WTC11 (cell line): ENCODE measurements around the gene KLHL29. TPM values are rescaled to one million over a fixed set of nuclear protein-coding genes. Genes with fewer than 3 reads are reported as not detected.

ENCODE experiments used
- ATAC-seq: fragments of 200-7000 bp; cut with Tn5 transposase; 2 replicates; pipeline ENCODE4 v1.10.0; 2021; ENCODE audit warnings: mild to moderate bottlenecking, moderate library complexity
- CTCF ChIA-PET: fragments of 300-600 bp; sonication (Branson Sonifier 250); formaldehyde crosslinking; loops from one replicate; lab custom pipeline; 2021; ENCODE audit warnings: antibody characterized with exemption; lab: Charles Lee
- POLR2A ChIA-PET: fragments of 350-600 bp; sonication (Branson Sonifier 250); formaldehyde crosslinking; loops from one replicate; lab custom pipeline; 2021; ENCODE audit warnings: antibody characterized with exemption; lab: Charles Lee
- DNase-seq: peaks from one replicate; pipeline ENCODE4 v3.0.0; 2021; ENCODE audit warnings: low spot score
- H3K27ac Mint-ChIP-seq: 2 replicates; pipeline ENCODE4 v1.8.0; 2021; ENCODE audit warnings: mixed read lengths
- H3K27me3 Mint-ChIP-seq: 2 replicates; pipeline ENCODE4 v1.8.0; 2021; ENCODE audit warnings: low read depth, mild to moderate bottlenecking, moderate library complexity, mixed read lengths
- H3K36me3 Mint-ChIP-seq: 2 replicates; pipeline ENCODE4 v1.8.0; 2021; ENCODE audit warnings: mixed read lengths
- H3K4me1 Mint-ChIP-seq: 2 replicates; pipeline ENCODE4 v1.8.0; 2022; ENCODE audit warnings: mixed read lengths
- H3K4me3 Mint-ChIP-seq: 2 replicates; pipeline ENCODE4 v1.8.0; 2021; ENCODE audit warnings: mild to moderate bottlenecking, moderate library complexity, mixed read lengths
- H3K9me3 Mint-ChIP-seq: 2 replicates; pipeline ENCODE4 v1.8.0; 2021; ENCODE audit warnings: mixed read lengths
- ESRRA ChIP-seq: sonication (generic); formaldehyde crosslinking; IDR thresholded peaks from 2 replicates; pipeline ENCODE4 v1.8.1; 2022; ENCODE audit warnings: mild to moderate bottlenecking, missing genetic modification reagents, borderline replicate concordance
- IRF1 ChIP-seq: sonication (generic); formaldehyde crosslinking; IDR thresholded peaks from 2 replicates; pipeline ENCODE4 v1.8.0; 2023; ENCODE audit warnings: missing genetic modification reagents
- JUN ChIP-seq: sonication (generic); formaldehyde crosslinking; IDR thresholded peaks from 2 replicates; pipeline ENCODE4 v1.8.0; 2023; ENCODE audit warnings: mild to moderate bottlenecking, missing genetic modification reagents
- MLX ChIP-seq: sonication (generic); formaldehyde crosslinking; IDR thresholded peaks from 2 replicates; pipeline ENCODE4 v1.8.1; 2023; ENCODE audit warnings: mild to moderate bottlenecking, missing genetic modification reagents, moderate library complexity
- MXD4 ChIP-seq: fragments of 250-450 bp; sonication (Bioruptor Pico); IDR thresholded peaks from 2 replicates; pipeline ENCODE4 v1.8.0; 2021; ENCODE audit warnings: mild to moderate bottlenecking, moderate library complexity, borderline replicate concordance
- MYBL2 ChIP-seq: sonication (generic); formaldehyde crosslinking; IDR thresholded peaks from 2 replicates; pipeline ENCODE4 v1.8.1; 2023; ENCODE audit warnings: mild to moderate bottlenecking, moderate library complexity, missing genetic modification reagents
- OVOL2 ChIP-seq: fragments of 250-450 bp; sonication (Bioruptor Pico); IDR thresholded peaks from 2 replicates; pipeline ENCODE4 v1.9.0; 2021; ENCODE audit warnings: mild to moderate bottlenecking, borderline replicate concordance
- SOX15 ChIP-seq: fragments of 250-450 bp; sonication (Bioruptor Pico); IDR thresholded peaks from 2 replicates; pipeline ENCODE4 v1.9.0; 2021; ENCODE audit warnings: mild to moderate bottlenecking
- SP1 ChIP-seq: sonication (generic); formaldehyde crosslinking; conservative IDR thresholded peaks from 2 replicates; pipeline ENCODE4 v1.8.1; 2022; ENCODE audit warnings: missing genetic modification reagents
- ZNF263 ChIP-seq: sonication (generic); formaldehyde crosslinking; IDR thresholded peaks from 2 replicates; pipeline ENCODE4 v1.8.1; 2022; ENCODE audit warnings: low read depth, mild to moderate bottlenecking, moderate library complexity, missing genetic modification reagents
- ZNF416 ChIP-seq: fragments of 250-450 bp; sonication (Bioruptor Pico); IDR thresholded peaks from 2 replicates; pipeline ENCODE4 v1.9.0; 2021; ENCODE audit warnings: mild to moderate bottlenecking, inconsistent platforms
- ZNF423 ChIP-seq: fragments of 250-450 bp; sonication (Bioruptor Pico); IDR thresholded peaks from 2 replicates; pipeline ENCODE4 v2.1.2; 2022; ENCODE audit warnings: mild to moderate bottlenecking, moderate library complexity
- total RNA-seq: library from RNA; stranded (reverse); gene quantifications from 3 replicates; pipeline ENCODE4 v1.2.3, GENCODE V29; 2021
- TF ChIP-seq, protein P1 (sequence below): fragments of 250-450 bp; sonication (Bioruptor Pico); conservative IDR thresholded peaks from 2 replicates; pipeline ENCODE4 v1.9.0; 2021; ENCODE audit warnings: mild to moderate bottlenecking
- TF ChIP-seq, protein P2 (sequence below): sonication (generic); formaldehyde crosslinking; IDR thresholded peaks from 2 replicates; pipeline ENCODE4 v1.8.0; 2022; ENCODE audit warnings: missing genetic modification reagents

The KLHL29 gene
- total RNA-seq, 1 experiment from 2014 or later = 7.1 TPM

- Mint-ChIP-seq H3K4me1 (peaks cover 21% of the 10 kb centered on the region), H3K27me3 (peaks cover 48% of the 10 kb centered on the region), H3K27ac (no peak overlapping the region)
- ChIA-PET POLR2A (no interaction called here), CTCF (no interaction called here)
- no peak for DNase-seq
- TF ChIP-seq SOX15 (CRISPR knock-in tag) (no peak), MLX (CRISPR knock-in tag) (no peak), ESRRA (CRISPR knock-in tag) (no peak), OVOL2 (CRISPR knock-in tag) (no peak), MYBL2 (CRISPR knock-in tag) (no peak)
- TF ChIP-seq, all 79 proteins: peak for 0
- no peaks in the 10 kb centered on the region for H3K36me3 Mint-ChIP-seq
- H3K9me3 Mint-ChIP-seq = no peaks in the 10 kb centered on the region
- H3K4me3 Mint-ChIP-seq = no peak overlapping the region
- no peak for ATAC-seq
These were observed 3.5 kb upstream of the KLHL29 start for GRCh38 chr2:23381485-23381884.

- DNase-seq (no peak), ATAC-seq (no peak)
- peaks cover 58% of the 10 kb centered on the region for H3K27me3 Mint-ChIP-seq
- no peak for TF ChIP-seq ZNF263 (CRISPR knock-in tag)
- no peak for TF ChIP-seq MXD4 (CRISPR knock-in tag)
- TF ChIP-seq IRF1 (CRISPR knock-in tag) = no peak
- TF ChIP-seq, protein P1, sequence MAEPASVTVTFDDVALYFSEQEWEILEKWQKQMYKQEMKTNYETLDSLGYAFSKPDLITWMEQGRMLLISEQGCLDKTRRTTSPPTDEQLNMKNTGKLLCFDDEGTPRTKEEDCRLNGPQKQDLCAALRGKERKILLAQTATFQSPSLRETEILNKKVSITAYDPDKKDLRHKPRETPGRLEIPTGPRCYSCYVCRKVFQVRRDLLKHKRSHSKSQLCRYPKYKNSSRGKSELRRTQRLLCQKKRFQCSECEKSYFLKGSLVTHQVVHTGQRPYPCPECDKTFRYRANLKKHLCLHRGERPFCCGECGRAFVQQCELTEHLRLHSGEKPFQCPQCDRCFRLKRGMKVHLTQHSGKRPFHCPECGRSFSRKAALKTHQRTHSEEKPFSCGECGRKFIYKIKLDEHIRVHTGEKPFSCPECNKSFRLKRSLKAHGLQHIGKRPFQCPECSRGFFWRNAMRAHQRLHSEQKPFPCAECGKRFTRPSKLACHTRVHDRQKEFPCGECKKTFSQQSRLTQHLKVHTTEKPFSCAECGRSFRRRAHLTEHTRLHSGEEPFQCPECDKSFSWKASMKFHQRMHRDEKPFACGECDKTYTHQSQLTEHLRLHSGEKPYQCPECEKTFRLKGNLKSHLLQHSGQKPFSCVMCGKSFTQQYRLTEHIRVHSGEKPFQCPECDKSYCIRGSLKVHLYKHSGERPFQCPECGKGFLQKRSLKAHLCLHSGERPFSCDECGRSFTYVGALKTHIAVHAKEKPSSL (CRISPR knock-in tag) = no peak
- no peak for TF ChIP-seq SP1
- TF ChIP-seq ZNF416 (CRISPR knock-in tag) = no peak
- no peak for TF ChIP-seq ZNF423
- H3K27ac Mint-ChIP-seq = no peak overlapping the region
- CTCF ChIA-PET = no interaction called here
- H3K4me3 Mint-ChIP-seq = no peak overlapping the region
- H3K4me1 Mint-ChIP-seq = peaks cover 28% of the 10 kb centered on the region
- H3K36me3 Mint-ChIP-seq = no peaks in the 10 kb centered on the region
- H3K9me3 Mint-ChIP-seq = no peaks in the 10 kb centered on the region
- POLR2A ChIA-PET = no interaction called here
These were observed 1.9 kb upstream of the KLHL29 start for GRCh38 chr2:23383100-23383499.

DNA sequence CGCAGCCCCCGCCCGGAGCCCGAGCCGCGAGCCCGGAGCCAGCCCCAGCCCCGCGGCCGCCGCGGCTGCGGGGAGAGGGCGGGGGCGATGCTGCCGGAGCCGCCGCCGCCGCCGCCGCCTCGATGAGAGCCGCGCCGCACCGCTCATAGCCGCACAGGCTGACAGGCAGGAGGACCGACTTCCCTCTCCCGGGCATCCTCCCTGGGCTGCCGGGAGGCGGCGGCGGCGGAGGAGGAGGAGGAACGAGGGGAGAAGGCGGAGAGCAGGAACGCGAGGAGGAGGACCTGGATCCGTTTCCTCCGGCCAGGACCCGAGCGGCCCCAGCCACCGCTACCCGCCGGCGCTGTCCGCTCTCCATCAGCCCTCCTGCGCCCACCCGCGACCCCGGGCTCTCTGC lies 370 bp downstream of the KLHL29 start:
- H3K36me3 Mint-ChIP-seq = no peaks in the 10 kb centered on the region
- ChIA-PET POLR2A (no interaction called here), CTCF (interaction anchor here (0.7 kb wide), 1 partner anchor 8 kb away, joined by 4 read pairs; no protein-coding TSS in a partner anchor)
- peak; percentile 32 for ATAC-seq
- no peak overlapping the region for H3K27ac Mint-ChIP-seq
- TF ChIP-seq, protein P2, sequence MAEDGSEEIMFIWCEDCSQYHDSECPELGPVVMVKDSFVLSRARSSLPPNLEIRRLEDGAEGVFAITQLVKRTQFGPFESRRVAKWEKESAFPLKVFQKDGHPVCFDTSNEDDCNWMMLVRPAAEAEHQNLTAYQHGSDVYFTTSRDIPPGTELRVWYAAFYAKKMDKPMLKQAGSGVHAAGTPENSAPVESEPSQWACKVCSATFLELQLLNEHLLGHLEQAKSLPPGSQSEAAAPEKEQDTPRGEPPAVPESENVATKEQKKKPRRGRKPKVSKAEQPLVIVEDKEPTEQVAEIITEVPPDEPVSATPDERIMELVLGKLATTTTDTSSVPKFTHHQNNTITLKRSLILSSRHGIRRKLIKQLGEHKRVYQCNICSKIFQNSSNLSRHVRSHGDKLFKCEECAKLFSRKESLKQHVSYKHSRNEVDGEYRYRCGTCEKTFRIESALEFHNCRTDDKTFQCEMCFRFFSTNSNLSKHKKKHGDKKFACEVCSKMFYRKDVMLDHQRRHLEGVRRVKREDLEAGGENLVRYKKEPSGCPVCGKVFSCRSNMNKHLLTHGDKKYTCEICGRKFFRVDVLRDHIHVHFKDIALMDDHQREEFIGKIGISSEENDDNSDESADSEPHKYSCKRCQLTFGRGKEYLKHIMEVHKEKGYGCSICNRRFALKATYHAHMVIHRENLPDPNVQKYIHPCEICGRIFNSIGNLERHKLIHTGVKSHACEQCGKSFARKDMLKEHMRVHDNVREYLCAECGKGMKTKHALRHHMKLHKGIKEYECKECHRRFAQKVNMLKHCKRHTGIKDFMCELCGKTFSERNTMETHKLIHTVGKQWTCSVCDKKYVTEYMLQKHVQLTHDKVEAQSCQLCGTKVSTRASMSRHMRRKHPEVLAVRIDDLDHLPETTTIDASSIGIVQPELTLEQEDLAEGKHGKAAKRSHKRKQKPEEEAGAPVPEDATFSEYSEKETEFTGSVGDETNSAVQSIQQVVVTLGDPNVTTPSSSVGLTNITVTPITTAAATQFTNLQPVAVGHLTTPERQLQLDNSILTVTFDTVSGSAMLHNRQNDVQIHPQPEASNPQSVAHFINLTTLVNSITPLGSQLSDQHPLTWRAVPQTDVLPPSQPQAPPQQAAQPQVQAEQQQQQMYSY (CRISPR knock-in tag) = peak; percentile 47; the same call in 1 of the 2 replicates
- TF ChIP-seq JUN (CRISPR knock-in tag) = no peak
- H3K27me3 Mint-ChIP-seq = peaks cover 69% of the 10 kb centered on the region
- peaks cover 42% of the 10 kb centered on the region for H3K4me1 Mint-ChIP-seq
- peak; percentile 49 for DNase-seq
- H3K9me3 Mint-ChIP-seq = no peaks in the 10 kb centered on the region
- peak overlapping the region; percentile 47 for H3K4me3 Mint-ChIP-seq
